ENCODE results near the gene LBP.
"Not testable (repeated sequence)": the region's sequence is repeated elsewhere in the genome, so short reads cannot be mapped to it uniquely, and the experiment has no call there.

The LBP gene

DNA sequence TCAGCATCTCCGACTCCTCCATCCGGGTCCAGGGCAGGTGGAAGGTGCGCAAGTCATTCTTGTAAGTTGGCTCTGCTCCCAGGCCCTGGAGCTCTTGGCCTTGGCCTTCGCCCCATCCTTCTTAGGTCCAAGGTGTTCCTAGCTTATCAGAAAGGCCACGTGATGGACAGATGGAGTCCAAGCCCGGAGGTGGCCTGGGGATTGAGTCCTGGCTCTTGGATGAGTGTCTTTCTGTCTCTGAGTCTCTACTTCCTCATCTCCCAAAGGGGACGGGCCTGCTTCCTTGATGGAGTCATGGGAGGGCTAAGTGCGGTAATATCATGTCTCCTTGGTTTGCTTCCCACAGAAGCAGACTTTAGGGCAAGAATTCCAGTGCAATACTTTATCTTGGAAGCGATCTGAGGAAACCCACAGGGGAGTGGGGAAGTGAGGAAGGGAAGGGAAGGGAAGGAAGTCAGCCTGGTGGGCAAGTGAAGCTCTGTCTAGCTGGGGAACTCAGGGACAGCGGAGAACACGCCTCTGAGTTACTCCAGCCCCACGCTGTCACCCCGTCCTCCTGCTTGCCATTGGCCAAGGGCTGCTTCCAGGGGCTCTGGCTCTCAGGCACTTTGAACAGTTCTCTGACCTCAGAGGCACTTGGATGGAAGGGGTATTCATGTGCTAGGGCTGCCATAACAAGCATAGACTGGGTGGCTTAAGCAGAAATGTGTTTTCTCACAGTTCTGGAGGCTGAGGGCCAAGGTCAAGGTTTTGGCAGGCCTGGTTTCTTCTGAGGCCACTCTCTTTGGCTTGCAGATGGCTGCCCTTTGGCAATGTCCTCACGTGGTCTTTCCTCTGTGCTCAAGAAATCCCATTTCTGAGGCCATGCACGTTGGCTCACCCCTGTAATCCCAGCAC lies 4.8 kb downstream of the LBP start:
- DNase-seq: no peak

DNA sequence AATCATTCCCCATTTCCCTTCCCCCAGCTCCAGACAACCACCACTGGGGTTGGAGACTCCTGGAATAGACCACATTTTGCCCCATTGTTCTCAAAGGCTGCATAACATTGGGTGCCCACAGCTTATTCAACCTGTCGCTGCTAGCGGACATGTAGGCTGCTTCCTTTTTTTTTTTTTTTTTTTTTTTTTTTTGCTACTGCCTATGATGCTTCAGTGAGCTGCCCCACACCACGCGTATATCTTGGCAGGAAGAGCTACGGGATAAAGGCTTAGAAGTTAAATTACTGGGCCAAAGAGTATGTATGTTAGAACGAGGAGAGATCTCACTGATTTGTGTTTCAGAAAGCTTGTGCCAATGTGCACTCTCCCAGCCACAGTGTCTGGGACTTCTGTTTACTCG lies 7.0 kb downstream of the LBP start:
- DNase-seq: no peak

DNA sequence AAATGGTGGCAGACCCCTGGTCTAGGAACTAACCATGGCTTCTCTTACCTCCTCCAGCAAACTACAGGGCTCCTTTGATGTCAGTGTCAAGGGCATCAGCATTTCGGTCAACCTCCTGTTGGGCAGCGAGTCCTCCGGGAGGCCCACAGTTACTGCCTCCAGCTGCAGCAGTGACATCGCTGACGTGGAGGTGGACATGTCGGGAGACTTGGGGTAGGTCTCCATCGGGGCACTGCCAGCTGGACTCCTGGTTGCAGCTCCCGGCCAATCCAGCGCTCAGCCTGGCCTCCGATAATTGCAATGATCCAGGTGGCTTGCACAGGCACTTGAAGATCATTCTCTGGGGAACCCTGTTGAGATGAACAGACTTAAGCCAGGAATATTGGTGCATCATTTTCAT lies 7.9 kb downstream of the LBP start:
- DNase-seq: no peak

DNA sequence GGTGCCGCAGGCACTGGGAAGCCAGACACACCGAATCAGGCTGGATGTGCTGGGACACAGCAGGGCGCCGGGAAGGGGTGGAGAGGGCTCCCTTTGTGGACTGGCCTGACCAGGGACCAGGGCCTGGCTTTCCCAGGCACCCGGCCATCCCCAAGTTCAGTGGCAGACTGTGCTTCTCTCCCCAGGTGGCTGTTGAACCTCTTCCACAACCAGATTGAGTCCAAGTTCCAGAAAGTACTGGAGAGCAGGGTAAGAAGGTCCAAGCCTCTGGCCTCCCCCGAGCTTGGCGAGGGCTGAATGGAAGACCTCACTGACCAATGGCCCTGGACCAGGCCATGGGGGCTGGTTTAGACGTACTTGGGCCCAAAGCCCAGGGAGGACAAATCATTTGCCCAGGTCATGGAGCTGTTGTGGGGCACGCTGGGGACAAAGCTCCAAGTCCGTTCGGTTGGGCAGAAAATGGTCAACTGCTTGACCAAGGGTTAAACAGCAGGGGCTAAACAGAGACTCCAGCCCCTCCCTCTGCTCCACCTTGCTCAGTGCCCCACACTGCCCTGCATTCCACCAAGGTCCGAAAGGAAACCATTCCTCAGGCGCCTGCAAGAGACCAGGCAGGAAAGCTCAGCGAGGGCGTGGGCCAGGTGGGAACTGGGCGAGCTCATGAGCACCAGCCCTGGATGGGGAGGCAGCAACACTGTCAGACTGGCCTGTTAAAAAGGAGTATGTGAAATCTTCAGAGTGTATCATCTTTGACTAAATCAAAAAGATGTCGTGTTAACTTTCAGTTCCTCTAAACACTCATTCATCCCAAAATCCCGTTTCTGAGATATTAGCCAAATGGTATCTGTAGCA lies 9.1 kb downstream of the LBP start:
- DNase-seq: no peak

DNA sequence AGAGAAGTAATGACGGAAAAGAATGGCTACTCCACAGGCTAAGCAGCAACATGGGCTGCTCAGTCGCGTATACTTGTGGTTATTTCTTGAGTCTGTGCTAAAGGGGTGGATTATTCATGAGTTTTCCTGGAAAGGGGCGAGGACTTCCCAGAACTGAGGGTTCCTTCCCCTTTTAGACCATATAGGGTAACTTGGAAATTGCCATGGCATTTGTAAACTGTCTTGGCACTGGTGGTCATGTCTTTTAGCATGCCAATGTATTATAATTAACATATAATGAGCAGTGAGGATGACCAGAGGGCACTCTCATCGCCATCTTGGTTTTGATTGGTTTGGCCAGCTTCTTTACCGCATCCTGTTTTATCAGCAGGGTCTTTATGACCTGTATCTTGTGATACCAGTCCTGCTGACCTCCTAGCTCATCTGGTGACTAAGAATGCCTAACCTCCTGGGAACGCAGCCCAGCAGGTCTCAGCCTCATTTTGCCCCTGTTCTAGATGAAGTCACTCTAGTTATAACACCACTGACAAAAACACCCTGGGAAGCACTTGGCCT lies 11.4 kb downstream of the LBP start:
- DNase-seq: no peak

DNA sequence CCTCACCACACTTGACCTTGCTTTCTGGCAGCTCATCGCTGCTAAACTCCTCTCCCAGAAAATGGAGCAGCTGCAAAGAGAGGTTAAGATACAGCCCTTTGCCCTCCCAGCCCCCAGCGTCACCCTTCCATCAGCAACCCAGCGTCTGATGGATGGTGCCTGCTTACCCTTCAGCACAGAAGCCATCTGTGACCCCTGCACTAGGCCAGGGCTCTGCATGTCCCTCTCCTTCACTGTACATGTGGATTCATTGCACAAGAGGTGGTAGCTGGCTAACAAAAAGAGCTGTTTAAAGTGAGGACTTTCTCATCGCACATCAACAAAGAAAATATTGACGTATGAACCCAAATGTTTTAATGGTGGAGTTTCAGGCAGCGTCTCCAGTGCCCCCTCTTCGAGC lies 12.3 kb downstream of the LBP start:
- no peak for DNase-seq

DNA sequence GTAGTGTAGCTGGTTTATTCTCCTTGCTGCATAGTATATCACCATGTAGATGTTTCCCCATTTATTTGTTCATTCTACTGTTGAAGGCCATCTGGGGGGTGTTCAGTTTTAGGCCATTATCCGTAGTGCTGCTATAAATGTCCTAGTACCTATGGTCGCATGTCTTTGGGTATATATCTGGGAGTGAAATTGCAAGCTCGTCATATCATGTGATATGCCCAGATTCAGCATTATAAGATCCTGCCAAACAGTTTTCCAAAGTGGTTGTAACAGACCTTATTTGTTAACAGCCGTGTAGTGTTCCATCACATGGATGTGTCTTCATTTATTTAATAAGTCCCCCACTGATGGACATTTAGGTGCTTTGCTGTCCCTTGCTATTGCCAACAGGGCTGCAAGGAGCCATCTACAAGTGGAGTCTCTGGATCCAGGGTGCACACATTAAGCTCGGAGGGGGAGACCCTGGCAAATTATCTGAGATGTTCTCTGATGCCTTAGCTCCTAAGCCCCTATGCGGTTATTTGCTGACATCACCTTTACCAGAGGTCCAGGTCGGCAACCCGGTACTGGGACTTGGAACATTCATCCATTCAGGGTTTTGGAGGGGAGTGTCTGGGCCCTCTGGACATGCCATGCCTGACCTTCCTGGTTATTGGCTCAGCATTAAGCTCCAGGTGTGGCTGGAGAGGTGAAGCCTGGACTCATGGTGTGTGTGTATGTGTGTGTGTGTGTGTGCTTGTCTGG lies 16.9 kb downstream of the LBP start:
- no peak for DNase-seq

DNA sequence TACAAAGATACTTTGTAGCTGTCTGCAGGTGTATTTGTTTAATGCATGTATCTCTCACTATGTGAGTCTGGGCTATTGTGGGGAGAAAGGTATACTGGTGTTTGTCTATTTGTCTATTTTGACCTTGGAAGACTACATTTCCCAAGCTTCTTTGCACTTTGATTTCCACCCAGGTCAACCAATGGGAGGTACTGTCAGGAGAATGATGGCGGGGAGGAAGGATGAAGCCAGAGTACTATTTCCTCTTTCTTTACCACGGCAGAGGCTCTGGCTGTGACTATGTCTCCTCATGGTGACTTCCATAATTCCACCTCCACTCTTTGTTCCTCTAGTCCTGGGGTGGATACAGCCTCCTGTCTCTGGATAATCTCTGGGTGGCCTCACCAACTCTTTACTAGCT lies 23.1 kb downstream of the LBP start:
- no peak for DNase-seq

DNA sequence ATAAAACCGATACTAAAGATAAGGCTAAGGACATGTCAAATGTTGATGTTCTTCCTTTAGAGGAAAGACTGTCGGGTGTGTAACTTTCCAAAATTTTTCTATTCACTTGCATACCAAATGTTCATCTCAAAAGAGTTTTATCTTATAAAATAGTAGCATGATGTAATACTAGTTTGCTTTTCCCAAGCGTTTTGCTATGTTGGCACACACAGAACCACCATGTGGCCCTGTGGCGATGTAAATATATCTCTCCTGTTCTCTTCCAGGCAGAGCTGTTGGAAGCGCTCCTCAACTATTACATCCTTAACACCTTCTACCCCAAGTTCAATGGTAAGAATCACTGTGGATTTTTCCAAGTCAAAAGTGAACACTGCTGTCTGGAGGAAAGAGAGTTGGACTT lies 26.5 kb downstream of the LBP start:
- no peak for DNase-seq

DNA sequence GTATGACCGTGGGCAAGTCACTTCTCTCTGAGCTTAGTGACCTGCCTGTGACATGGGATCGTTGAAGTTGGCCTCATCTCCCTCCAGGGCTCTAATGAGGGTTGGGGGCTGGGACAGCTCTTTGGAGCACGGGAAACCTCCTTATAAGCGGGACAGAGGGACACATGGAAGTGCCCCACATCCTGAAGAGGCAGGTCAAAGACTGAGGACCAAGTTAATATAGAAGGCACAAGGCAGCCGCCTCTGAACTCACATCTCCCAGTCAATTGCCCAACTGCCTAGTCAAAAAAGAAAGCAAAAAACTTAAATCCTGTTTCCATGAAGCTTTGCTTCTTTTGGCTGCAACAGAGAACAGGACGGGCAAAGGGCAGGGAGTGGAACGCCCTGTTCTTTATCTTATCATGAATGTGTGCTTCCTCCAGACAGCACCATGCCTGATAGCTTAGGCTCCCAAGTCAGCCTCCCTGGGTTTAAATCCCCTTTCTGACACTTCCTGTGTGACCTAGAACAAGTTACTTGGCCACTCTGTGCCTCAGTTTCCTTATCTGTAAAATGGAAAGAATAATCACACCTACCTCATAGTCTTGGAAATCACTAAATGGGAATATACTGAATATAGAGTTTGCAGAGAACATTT lies 27.1 kb downstream of the LBP start:
- DNase-seq: no peak

DNA sequence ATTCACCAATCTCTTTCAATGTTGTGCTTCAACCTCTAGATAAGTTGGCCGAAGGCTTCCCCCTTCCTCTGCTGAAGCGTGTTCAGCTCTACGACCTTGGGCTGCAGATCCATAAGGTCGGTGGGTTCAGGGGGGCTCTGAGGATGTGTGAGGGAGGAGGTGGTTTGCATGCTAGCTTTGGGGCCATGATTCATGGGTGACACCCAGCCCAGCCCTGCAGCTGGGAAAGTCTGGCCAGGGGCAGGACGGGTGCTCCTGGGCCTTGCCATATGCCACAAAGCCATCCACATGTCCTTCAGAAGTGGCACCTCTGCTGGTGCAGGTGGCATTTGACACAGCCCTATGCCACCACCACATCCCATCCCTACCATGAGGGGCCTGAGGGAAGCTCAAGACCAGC lies 27.6 kb downstream of the LBP start:
- DNase-seq: no peak

DNA sequence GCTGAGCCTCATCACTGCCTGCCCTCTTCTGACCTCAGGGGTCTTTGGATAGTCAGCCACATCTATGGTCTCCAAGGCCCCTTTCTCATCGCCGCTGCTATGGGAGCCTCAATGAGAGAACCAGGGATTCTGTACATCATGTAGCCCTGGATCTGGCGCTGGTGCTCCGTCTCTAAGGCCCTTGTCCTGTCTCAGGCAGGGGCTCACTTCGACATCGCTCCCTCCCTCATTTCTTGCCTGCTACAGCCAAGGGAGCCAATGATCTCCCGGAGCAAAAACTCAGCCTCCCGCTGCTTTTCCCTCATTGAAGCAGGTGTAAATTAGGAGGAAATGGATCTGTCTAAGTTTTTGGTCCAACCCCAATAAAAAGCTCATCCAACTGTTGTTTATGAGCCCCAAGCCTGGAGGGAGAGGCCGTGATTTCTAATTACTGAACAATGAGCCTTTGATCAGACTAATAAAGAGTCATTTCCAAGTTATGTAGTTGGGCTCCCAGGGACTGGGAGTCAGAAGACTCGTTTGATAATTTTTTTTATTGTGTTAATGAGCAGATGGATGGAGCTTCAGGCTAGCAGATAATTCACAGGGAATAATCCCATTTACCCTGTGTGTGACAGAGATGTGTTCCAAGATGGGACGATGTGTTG lies 30.9 kb downstream of the LBP start:
- no peak for DNase-seq

DNA sequence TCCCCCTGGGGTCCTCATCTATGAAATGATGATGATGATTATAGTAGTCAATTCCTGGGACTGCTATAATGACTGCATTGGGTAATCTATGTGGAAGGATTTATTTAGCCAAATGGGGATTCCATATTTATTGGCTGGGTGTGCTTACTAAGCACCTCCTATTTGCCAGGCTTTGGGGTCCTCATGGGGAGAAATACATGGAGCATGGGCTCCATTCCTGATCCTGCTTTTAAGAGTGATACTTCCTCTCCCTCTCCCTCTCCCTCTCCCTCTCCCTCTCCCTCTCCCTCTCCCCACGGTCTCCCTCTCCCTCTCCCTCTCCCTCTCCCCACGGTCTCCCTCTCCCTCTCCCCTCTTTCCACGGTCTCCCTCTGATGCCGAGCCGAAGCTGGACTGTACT lies 31.6 kb downstream of the LBP start:
- not testable (repeated sequence) for DNase-seq

DNA sequence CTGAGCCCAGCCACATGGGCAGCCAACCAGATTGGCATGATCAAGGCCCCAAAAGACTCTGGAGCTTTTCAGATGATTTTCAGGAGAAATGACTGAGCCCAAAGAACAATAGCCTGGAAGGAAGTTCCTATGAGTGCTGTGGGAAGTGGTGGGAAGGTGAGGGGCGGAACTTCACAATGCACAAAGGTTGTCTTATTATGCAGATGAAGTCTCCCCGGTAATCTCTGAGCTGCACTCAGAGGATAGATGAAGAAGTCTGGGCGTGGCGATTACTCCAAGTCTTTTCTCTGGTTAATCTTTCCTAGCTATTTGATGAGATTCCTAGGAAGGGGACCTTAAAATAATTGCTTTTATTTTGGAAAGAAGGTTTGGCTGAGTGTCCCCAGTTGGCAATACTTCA lies 36.9 kb downstream of the LBP start:
- no peak for DNase-seq

DNA sequence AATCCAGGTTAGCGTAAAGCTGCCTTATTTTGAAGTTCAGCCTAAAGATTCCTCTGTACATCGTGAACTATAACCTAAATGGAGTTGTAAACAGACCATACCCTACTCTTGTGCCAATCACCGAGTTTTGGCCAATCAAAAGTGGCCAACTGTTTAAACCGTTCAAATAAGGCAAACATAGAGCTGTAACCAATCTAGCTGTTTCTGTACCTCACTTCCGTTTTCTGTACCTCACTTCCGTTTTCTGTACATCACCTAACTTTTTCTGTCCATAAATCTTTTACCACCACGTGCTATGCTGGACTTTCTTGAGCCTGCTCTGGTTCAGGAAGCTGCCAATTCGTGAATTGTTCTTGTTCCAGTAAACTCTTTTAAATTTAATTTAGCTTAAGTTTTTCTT lies 39.7 kb downstream of the LBP start:
- DNase-seq: no peak

DNA sequence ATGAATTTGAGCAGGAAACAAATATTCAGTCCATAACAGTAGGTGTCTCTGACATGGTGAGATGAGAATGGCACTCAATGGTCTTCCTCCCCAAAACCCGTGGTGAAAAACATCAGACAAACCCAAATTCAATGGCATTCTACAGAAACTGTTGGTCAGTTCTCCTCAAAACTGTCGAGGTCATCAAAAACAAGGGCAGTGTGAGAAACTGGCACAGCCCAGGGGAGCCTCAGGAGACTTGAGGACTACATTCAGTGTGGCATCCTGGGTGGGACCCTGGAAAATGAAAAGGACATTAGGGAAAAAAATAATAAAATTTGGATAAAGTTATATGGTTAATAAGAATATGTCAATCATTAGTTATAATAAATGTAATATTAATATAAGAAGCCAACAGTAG lies 40.6 kb downstream of the LBP start:
- DNase-seq: no peak

DNA sequence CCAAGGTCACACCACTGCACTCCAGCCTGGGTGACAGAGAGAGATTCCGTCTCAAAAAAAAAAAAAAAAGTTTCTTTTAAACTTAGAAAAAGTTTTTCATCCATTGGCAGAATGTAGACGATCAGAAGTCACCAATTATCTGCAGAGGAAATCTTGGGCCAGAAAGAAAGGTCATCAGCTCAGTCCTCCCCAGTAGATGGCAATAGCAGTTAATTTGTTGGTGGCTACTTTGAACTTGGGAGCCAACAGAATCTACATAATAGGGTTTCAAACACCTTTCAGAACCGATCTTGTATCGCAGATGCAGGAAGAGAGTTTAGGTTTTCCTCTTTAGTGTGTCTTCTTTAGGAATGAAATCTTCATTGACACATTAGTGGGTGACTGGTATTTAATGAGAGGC lies 41.7 kb downstream of the LBP start:
- no peak for DNase-seq

DNA sequence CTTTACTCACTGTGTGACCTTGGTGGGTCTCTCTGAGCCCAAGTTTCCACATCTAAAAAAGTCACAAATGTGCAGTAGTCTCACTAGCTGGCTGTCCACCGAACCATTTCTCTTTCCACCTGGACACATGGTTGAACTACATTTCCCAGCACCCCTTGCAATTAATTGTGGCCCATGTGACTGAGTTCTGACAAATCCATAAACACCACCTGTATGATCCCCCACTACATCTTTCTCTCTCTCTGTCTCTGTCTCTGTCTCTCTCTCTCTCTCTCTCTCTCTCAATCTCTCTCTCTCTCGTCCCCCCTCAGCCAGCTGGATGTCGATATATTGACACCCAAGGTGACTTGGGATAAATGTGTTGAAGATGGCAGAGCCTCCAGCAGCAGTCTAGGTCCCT lies 46.1 kb downstream of the LBP start:
- no peak for DNase-seq

DNA sequence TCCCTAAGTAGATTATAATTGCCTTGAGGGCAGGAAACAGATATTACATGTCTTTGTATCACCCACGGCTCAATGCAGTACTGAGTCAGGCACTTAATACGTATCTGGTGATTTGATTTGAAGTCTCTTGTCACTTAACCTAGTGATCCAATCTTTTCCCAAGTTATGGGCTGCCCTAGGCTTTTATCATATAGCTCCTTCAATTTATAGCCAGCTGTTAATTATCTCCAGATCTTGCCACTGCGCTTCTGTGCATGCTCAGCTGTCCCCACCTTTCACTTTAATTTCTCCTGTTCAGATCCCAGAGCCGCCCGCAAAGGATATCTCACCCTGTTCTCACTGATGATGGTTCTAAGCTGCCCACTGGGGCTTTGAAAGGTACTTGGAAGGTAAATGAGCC lies 47.0 kb downstream of the LBP start:
- DNase-seq: no peak

DNA sequence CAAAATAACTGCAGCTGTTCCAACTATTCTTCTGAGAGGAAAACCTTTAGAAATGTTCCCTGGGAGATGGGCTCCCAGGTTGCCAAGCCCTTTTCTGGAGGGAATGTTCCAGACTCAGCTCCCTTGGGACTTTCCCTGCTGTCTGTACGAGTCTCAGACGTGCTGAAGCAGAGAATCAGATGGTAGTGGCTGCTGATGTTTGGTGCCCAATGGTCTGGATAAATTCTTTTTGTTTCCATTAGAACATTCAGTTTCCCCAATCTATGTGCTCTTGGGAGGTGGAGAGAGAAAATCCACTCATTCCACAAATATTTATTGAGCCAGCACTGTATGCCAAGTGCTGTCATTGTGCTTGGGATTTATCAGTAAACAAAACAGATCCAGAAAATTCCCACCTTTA lies 48.9 kb downstream of the LBP start:
- DNase-seq: no peak

DNA sequence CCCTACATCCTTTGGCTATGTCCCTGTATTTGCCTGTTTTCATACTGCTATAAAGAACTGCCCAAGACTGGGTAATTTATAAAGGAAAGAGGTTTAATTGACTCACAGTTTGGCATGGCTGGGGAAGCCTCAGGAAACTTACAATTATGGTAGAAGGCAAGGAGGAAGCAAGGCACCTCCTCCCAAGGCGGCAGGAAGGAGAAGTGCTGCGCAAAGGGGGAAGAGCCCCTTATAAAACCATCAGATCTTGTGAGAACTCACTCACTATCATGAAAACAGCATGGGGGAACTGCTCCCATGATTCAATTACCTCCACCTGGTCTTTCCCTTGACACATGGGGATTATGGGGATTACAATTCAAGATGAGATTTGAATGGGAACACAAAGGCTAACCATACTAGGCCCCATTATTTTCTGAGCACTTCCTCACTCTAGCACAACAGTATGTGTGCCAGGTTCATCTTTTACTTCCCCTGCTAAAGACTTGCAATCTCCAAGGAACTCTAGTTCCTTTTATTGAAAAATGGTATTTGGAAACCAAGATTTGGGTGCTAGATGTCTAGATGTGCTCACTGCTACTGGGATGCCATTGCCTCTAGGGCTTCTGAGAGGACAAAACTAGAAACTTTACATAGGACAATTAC lies 49.6 kb downstream of the LBP start:
- not testable (repeated sequence) for DNase-seq

DNA sequence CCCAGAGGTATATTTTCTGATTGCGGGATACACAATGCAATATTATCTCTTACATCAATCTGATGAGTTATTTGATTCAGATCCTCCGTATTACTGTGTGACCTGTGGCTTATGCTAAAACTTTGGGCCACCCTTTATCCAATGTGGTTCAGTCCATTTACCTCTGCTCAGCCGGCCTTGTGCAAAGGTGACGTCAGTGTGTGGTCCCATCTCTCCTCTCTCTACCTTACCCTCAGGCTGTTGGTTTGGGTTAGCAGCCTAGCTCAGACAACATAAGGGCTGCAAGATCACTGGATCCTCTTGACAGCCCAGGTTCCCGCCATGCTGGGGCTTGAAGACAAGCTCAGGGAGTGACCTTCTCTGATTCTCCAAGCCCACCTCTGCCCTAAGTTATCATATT lies 55.8 kb downstream of the LBP start:
- no peak for DNase-seq
